SK-N-SH treated with all-trans-retinoic acid at 6 μM for 48 hours (cell line): ENCODE measurements around the gene BRSK1.
A peak's percentile ranks its signal among the peaks of the same experiment; 100 is the strongest.

Experiments used
- ATAC-seq: fragments of 200-7000 bp; cut with Tn5 transposase; 3 replicates; pipeline ENCODE4 v1.9.1; 2020; ENCODE audit warnings: mild to moderate bottlenecking, moderate library complexity
- ARNTL ChIP-seq: fragments of 450-650 bp; formaldehyde crosslinking; IDR thresholded peaks from 2 replicates; pipeline ENCODE4 v1.5.0; 2020; ENCODE audit warnings: low read depth, mild to moderate bottlenecking, moderate library complexity, borderline replicate concordance
- BACH2 ChIP-seq: fragments of 250-450 bp; sonication (Bioruptor Pico); IDR thresholded peaks from 2 replicates; pipeline ENCODE4 v1.9.0; 2021; ENCODE audit warnings: mild to moderate bottlenecking, borderline replicate concordance
- CSDC2 ChIP-seq: fragments of 250-450 bp; sonication (Bioruptor Pico); IDR thresholded peaks from 2 replicates; pipeline ENCODE4 v1.5.0; 2020; ENCODE audit warnings: mild to moderate bottlenecking, moderate library complexity
- ESRRG ChIP-seq: fragments of 250-450 bp; sonication (Bioruptor Pico); IDR thresholded peaks from 2 replicates; pipeline ENCODE4 v1.6.1; 2021; ENCODE audit warnings: mild to moderate bottlenecking
- GLIS3 ChIP-seq: fragments of 250-450 bp; sonication (Bioruptor Pico); IDR thresholded peaks from 2 replicates; pipeline ENCODE4 v1.5.0; 2020; ENCODE audit warnings: mild to moderate bottlenecking, moderate library complexity
- ISL1 ChIP-seq: fragments of 250-450 bp; sonication (Bioruptor Pico); IDR thresholded peaks from 2 replicates; pipeline ENCODE4 v2.1.2; 2022; ENCODE audit warnings: mild to moderate bottlenecking, moderate library complexity
- OSR1 ChIP-seq: fragments of 250-450 bp; sonication (Bioruptor Pico); IDR thresholded peaks from 2 replicates; pipeline ENCODE4 v1.8.0; 2022; ENCODE audit warnings: moderate library complexity, mild to moderate bottlenecking, inconsistent platforms
- POU6F1 ChIP-seq: fragments of 250-450 bp; sonication (Bioruptor Pico); IDR thresholded peaks from 2 replicates; pipeline ENCODE4 v1.8.0; 2021; ENCODE audit warnings: low read depth, mild to moderate bottlenecking, moderate library complexity, borderline replicate concordance
- PPARA ChIP-seq: fragments of 250-450 bp; sonication (Bioruptor Pico); IDR thresholded peaks from 2 replicates; pipeline ENCODE4 v1.5.0; 2020; ENCODE audit warnings: mild to moderate bottlenecking, borderline replicate concordance
- SNAI2 ChIP-seq: fragments of 250-450 bp; sonication (Bioruptor Pico); IDR thresholded peaks from 2 replicates; pipeline ENCODE4 v1.5.0; 2020; ENCODE audit warnings: mild to moderate bottlenecking, moderate library complexity
- TOX ChIP-seq: fragments of 250-450 bp; sonication (Bioruptor Pico); IDR thresholded peaks from 2 replicates; pipeline ENCODE4 v1.8.0; 2021; ENCODE audit warnings: mild to moderate bottlenecking, moderate library complexity, borderline replicate concordance
- ZFP3 ChIP-seq: fragments of 250-450 bp; sonication (Bioruptor Pico); IDR thresholded peaks from 2 replicates; pipeline ENCODE4 v1.5.0; 2020; ENCODE audit warnings: mild to moderate bottlenecking, moderate library complexity
- ZFP30 ChIP-seq: fragments of 450-650 bp; formaldehyde crosslinking; IDR thresholded peaks from 2 replicates; pipeline ENCODE4 v1.5.0; 2022; ENCODE audit warnings: mild to moderate bottlenecking, moderate library complexity
- ZNF565 ChIP-seq: fragments of 450-650 bp; formaldehyde crosslinking; conservative IDR thresholded peaks from 2 replicates; pipeline ENCODE4 v1.5.0; 2020; ENCODE audit warnings: low read depth, mild to moderate bottlenecking, moderate library complexity
- ZNF70 ChIP-seq: fragments of 450-650 bp; formaldehyde crosslinking; IDR thresholded peaks from 2 replicates; pipeline ENCODE4 v1.5.0; 2020; ENCODE audit warnings: mild to moderate bottlenecking, moderate library complexity
- ZNF8 ChIP-seq: fragments of 450-650 bp; formaldehyde crosslinking; IDR thresholded peaks from 2 replicates; pipeline ENCODE4 v1.5.0; 2020; ENCODE audit warnings: mild to moderate bottlenecking, moderate library complexity
- TF ChIP-seq, protein P1 (sequence below): fragments of 250-450 bp; sonication (Bioruptor Pico); IDR thresholded peaks from 2 replicates; pipeline ENCODE4 v1.8.0; 2020; ENCODE audit warnings: mild to moderate bottlenecking, moderate library complexity, borderline replicate concordance
- TF ChIP-seq, protein P2 (sequence below): fragments of 250-450 bp; sonication (Bioruptor Pico); IDR thresholded peaks from 2 replicates; pipeline ENCODE4 v1.5.0; 2020; ENCODE audit warnings: mild to moderate bottlenecking, moderate library complexity
- TF ChIP-seq, protein P3 (sequence below): fragments of 250-450 bp; sonication (Bioruptor Pico); IDR thresholded peaks from 2 replicates; pipeline ENCODE4 v1.5.1; 2021; ENCODE audit warnings: mild to moderate bottlenecking, moderate library complexity

The BRSK1 gene

GRCh38 chr19:55322204-55322885 lies 38.5 kb downstream of the BRSK1 start:
- ATAC-seq, result no peak

DNA sequence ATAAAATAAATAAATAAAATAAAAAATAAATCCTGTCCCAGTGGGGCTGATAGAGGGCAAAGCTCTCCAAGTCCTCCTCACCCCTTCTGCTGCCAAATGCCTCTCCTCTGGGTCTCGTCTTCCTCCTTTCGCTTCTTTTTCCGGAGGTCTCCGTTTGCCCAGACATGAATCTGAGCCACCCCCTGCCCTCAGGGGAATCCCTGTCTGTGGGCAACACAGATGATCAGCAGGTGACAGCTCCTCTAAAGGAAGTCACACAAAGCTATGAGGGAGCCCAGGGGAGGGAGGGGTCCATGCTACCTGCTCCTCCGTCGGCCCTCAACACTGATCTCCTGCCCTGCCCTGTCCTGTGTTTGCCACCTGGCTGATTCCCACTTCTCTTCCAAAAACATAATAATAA lies 40.9 kb downstream of the BRSK1 start:
- ATAC-seq, result no peak
- TF ChIP-seq POU6F1 (CRISPR knock-in tag) (no peak), ISL1 (CRISPR knock-in tag) (no peak)
- TF ChIP-seq, protein P1, sequence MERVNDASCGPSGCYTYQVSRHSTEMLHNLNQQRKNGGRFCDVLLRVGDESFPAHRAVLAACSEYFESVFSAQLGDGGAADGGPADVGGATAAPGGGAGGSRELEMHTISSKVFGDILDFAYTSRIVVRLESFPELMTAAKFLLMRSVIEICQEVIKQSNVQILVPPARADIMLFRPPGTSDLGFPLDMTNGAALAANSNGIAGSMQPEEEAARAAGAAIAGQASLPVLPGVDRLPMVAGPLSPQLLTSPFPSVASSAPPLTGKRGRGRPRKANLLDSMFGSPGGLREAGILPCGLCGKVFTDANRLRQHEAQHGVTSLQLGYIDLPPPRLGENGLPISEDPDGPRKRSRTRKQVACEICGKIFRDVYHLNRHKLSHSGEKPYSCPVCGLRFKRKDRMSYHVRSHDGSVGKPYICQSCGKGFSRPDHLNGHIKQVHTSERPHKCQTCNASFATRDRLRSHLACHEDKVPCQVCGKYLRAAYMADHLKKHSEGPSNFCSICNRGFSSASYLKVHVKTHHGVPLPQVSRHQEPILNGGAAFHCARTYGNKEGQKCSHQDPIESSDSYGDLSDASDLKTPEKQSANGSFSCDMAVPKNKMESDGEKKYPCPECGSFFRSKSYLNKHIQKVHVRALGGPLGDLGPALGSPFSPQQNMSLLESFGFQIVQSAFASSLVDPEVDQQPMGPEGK (CRISPR knock-in tag), result no peak

More at GRCh38 chr19:55322204-55322885, 38.5 kb downstream of the BRSK1 start:
- TF ChIP-seq BACH2 (CRISPR knock-in tag) (no peak), ZFP3 (CRISPR knock-in tag) (no peak), ESRRG (CRISPR knock-in tag) (no peak), ZNF565 (no peak), ZNF8 (CRISPR knock-in tag) (no peak), SNAI2 (CRISPR knock-in tag) (no peak)

- TF ChIP-seq GLIS3 (CRISPR knock-in tag), result no peak
- no peak for TF ChIP-seq OSR1
- no peak for TF ChIP-seq POU6F1 (CRISPR knock-in tag)
- TF ChIP-seq ZFP3 (CRISPR knock-in tag), result no peak
- no peak for TF ChIP-seq ARNTL (CRISPR knock-in tag)
- TF ChIP-seq ESRRG (CRISPR knock-in tag), result no peak
- TF ChIP-seq, protein P1 (CRISPR knock-in tag), result no peak
- TF ChIP-seq, protein P2, sequence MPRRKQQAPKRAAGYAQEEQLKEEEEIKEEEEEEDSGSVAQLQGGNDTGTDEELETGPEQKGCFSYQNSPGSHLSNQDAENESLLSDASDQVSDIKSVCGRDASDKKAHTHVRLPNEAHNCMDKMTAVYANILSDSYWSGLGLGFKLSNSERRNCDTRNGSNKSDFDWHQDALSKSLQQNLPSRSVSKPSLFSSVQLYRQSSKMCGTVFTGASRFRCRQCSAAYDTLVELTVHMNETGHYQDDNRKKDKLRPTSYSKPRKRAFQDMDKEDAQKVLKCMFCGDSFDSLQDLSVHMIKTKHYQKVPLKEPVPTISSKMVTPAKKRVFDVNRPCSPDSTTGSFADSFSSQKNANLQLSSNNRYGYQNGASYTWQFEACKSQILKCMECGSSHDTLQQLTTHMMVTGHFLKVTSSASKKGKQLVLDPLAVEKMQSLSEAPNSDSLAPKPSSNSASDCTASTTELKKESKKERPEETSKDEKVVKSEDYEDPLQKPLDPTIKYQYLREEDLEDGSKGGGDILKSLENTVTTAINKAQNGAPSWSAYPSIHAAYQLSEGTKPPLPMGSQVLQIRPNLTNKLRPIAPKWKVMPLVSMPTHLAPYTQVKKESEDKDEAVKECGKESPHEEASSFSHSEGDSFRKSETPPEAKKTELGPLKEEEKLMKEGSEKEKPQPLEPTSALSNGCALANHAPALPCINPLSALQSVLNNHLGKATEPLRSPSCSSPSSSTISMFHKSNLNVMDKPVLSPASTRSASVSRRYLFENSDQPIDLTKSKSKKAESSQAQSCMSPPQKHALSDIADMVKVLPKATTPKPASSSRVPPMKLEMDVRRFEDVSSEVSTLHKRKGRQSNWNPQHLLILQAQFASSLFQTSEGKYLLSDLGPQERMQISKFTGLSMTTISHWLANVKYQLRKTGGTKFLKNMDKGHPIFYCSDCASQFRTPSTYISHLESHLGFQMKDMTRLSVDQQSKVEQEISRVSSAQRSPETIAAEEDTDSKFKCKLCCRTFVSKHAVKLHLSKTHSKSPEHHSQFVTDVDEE (CRISPR knock-in tag), result no peak
- TF ChIP-seq ZNF70 (CRISPR knock-in tag), result no peak
- TF ChIP-seq, protein P3, sequence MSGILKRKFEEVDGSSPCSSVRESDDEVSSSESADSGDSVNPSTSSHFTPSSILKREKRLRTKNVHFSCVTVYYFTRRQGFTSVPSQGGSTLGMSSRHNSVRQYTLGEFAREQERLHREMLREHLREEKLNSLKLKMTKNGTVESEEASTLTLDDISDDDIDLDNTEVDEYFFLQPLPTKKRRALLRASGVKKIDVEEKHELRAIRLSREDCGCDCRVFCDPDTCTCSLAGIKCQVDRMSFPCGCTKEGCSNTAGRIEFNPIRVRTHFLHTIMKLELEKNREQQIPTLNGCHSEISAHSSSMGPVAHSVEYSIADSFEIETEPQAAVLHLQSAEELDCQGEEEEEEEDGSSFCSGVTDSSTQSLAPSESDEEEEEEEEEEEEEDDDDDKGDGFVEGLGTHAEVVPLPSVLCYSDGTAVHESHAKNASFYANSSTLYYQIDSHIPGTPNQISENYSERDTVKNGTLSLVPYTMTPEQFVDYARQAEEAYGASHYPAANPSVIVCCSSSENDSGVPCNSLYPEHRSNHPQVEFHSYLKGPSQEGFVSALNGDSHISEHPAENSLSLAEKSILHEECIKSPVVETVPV (CRISPR knock-in tag), result no peak
- TF ChIP-seq BACH2 (CRISPR knock-in tag), result no peak
- no peak for TF ChIP-seq ISL1 (CRISPR knock-in tag)
- no peak for TF ChIP-seq CSDC2 (CRISPR knock-in tag)
- no peak for TF ChIP-seq TOX
- no peak for TF ChIP-seq PPARA (CRISPR knock-in tag)
- no peak for TF ChIP-seq SNAI2 (CRISPR knock-in tag)
- TF ChIP-seq ZFP30, result no peak
- no peak for ATAC-seq
Measured at GRCh38 chr19:55325172-55325571, 41.4 kb downstream of the BRSK1 start, which contains the start of gene TMEM150B. TSS of gene TMEM150B (minus strand) at chr19:55325341. CDS start at chr19:55321036, 4,305 bp downstream.

DNA sequence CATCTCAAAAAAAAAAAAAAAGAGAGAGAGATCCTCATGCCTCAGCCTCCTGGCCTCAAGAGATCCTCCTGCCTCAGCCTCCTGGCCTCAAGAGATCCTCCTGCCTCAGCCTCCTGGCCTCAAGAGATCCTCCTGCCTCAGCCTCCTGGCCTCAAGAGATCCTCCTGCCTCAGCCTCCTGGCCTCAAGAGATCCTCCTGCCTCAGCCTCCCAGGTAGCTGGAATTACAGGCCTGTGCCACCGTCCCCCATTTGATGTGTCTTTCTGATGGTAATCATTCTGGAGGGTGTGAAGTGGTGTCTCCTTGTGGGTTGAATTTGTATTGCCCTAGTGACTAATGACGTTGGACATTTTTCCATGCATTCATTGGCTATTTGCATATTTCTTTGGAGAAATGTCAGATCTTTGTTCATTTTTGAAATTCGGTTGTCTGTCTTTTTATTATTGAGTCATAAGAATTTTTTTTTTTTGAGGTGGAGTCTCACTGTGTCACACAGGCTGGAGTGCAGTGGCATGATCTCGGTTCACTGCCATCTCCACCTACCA lies 45.0 kb downstream of the BRSK1 start:
- peak; percentile 86 for ATAC-seq

DNA sequence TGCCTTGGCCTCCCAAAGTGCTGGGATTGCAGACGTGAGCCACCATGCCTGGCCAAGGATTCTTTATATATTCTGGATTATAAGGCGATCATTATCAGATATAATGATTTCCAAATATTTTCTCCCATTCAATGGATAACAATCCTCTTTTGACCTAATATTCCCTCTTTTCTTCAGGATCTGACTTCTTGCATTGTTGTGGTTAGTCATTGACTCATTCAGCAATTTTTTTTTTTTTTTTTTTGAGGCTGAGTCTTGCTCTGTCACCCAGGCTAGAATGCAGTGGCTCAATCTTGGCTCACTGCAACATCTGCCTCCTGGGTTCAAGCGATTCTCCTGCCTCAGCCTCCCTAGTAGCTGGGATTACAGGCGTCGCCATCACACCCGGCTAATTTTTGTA lies 46.0 kb downstream of the BRSK1 start:
- peak; percentile 61 for ATAC-seq
